ENCODE measurements around the gene CTSS. TPM values are rescaled to one million over a fixed set of nuclear protein-coding genes. Genes with fewer than 3 reads are reported as not detected.

The CTSS gene
- total RNA-seq, 1 donor from 2014 or later, result 12.2 TPM

DNA sequence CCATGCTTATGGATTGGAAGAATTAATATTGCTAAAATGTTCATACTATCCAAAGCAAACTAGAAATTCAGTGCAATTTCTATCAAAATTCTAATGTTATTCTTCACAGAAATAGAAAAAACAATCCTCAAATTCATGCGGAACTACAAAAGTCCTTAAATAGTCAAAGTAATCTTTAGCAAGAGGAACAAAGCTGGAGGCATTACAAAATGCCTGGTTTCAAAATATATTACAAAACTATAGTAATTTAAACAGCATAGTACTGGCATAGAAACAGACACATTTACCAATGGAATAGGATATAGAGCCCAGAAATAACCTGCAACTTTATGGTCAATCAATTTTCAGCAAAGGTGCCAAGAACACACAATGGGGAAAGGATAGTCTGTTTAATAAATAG lies 3.8 kb downstream of the CTSS start:
- H3K27me3 ChIP-seq (ENCODE audit: control insufficient read depth, insufficient read depth, low read length), result no peaks in the 10 kb centered on the region
- no peak for TF ChIP-seq CTCF (IDR thresholded peaks at IDR 0.05; ENCODE audit: insufficient read depth, low read length, poor library complexity, severe bottlenecking)
- DNase-seq (ENCODE audit: low read depth), result no peak
- no peaks in the 10 kb centered on the region for H3K36me3 ChIP-seq (ENCODE audit: control insufficient read depth, insufficient read depth, low read length)
- no peak overlapping the region for H3K4me3 ChIP-seq (ENCODE audit: low read depth, low read length)

DNA sequence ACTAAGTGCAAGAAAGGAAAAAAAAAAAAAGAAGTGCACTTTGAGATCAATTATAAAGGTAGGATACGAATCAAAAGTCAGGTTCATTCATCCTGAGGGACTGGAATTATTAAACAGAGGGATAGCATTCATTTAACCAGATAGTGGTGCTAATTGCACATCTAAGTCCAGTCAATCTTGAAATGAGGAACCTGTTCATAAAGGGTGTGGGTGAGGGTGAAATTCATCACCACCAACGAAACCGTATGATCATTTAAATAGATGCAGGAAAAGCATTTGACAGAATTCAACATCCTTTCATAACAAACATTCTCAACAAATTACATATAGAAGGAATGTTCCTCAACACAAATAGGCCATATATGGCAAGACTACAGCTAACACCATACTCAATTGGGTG lies 5.6 kb downstream of the CTSS start:
- TF ChIP-seq CTCF (IDR thresholded peaks at IDR 0.05; ENCODE audit: insufficient read depth, low read length, poor library complexity, severe bottlenecking), result no peak
- Histone ChIP-seq H3K27me3 (ENCODE audit: control insufficient read depth, insufficient read depth, low read length) (no peaks in the 10 kb centered on the region), H3K36me3 (ENCODE audit: control insufficient read depth, insufficient read depth, low read length) (no peaks in the 10 kb centered on the region), H3K4me3 (ENCODE audit: low read depth, low read length) (no peak overlapping the region)
- no peak for DNase-seq (ENCODE audit: low read depth)

GRCh38 chr1:150753416-150753815 lies 12.2 kb downstream of the CTSS start:
- no peak for DNase-seq (ENCODE audit: low read depth)
- no peaks in the 10 kb centered on the region for H3K36me3 ChIP-seq (ENCODE audit: control insufficient read depth, insufficient read depth, low read length)
- TF ChIP-seq CTCF (IDR thresholded peaks at IDR 0.05; ENCODE audit: insufficient read depth, low read length, poor library complexity, severe bottlenecking), result no peak
- H3K4me3 ChIP-seq (ENCODE audit: low read depth, low read length), result no peak overlapping the region
- no peaks in the 10 kb centered on the region for H3K27me3 ChIP-seq (ENCODE audit: control insufficient read depth, insufficient read depth, low read length)

- no peak for DNase-seq (ENCODE audit: low read depth)
- no peak for TF ChIP-seq CTCF (IDR thresholded peaks at IDR 0.05; ENCODE audit: insufficient read depth, low read length, poor library complexity, severe bottlenecking)
- no peaks in the 10 kb centered on the region for H3K36me3 ChIP-seq (ENCODE audit: control insufficient read depth, insufficient read depth, low read length)
Observed at GRCh38 chr1:150751443-150751842, 14.1 kb downstream of the CTSS start.

GRCh38 chr1:150749720-150750311 lies 15.8 kb downstream of the CTSS start:
- no peak overlapping the region for H3K4me3 ChIP-seq (ENCODE audit: low read depth, low read length)
- no peak for DNase-seq (ENCODE audit: low read depth)
- no peak for TF ChIP-seq CTCF (IDR thresholded peaks at IDR 0.05; ENCODE audit: insufficient read depth, low read length, poor library complexity, severe bottlenecking)
- no peaks in the 10 kb centered on the region for H3K36me3 ChIP-seq (ENCODE audit: control insufficient read depth, insufficient read depth, low read length)
- H3K27me3 ChIP-seq (ENCODE audit: control insufficient read depth, insufficient read depth, low read length), result no peaks in the 10 kb centered on the region

More at GRCh38 chr1:150751443-150751842, 14.1 kb downstream of the CTSS start:
- Histone ChIP-seq H3K4me3 (ENCODE audit: low read depth, low read length) (no peak overlapping the region), H3K27me3 (ENCODE audit: control insufficient read depth, insufficient read depth, low read length) (no peaks in the 10 kb centered on the region)

All from kidney epithelial cell (primary cell).